ENCODE results near the gene CDHR5.
"Not testable (repeated sequence)": the region's sequence is repeated elsewhere in the genome, so short reads cannot be mapped to it uniquely, and the experiment has no call there.

The CDHR5 gene

DNA sequence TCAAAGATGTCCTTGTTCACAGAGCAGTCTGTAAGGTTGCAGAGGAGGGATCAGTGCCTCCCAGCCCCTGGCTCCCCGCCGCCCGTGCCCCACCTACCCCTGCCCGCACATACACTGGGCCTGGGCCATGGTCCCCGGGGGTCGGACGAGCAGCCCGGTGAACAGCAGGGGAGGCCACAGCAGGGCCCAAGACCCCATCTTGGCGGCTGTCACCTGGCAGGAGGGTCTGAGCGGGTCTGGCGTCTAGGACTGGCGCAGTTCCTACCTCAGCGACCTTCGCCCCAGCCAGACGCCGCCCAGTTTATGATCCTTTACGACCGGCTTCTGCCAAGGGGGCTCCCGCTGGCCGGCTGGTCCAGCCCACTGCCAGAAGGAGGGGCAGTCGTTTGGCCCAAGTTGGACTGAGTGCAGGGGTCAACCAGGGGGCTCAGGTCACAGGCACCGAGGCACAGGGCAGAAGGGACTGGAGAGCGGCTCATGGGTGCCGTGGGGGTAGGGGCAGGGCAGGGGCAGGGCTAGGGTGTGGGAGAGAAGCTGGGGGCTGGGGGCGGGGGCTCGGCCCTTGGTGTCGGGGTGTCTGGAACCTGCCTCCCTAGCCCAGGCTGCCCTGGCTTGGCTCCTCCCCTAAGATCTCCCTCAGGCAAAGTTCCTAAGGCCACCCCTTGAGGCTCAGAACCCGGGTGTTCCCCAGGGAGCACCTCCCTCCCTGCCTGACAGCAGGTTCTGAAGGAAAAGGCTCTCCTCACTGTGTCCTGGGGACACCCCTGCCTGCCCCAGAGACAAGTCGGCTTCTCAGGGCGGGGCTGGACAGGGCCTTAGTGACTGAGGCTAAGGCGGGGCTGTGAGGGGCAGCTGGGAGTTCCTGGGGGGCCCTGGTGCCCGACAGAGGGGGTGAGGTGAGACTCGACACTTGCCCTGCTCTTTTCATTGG lies at the start of gene CDHR5:
TSS of gene CDHR5 (minus strand) at position 251 of the 931 bp plus-strand sequence. CDS start at position 198, 53 bp downstream.
- DNase-seq (ENCODE audit: low read depth) = no peak
- no peak within 1 kb of the TSS for H3K4me3 ChIP-seq (ENCODE audit: low read depth, low read length)

DNA sequence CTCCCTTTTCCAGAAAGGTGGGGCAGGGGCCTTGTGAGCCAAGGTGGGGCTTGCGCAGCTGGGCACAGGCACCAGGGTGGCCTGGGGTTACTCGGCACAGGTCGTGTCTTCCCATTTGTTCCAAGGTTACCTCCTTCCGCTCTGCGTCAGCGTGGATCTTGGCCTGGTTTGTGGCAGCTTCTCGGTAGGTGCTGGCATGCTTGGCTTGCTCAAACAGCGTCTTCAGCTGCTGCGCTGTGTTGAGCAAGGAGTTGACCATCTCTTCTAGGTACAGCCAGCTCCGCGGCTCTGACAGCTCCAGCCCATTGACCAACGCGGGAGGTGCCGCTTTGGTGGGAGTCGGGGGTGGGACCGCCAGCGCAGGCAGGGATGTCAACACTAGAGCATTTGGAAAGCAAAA lies 49.7 kb upstream of the CDHR5 start:
- DNase-seq (ENCODE audit: low read depth) = no peak
- no peak overlapping the region for H3K4me3 ChIP-seq (ENCODE audit: low read depth, low read length)

- DNase-seq (ENCODE audit: low read depth) = no peak
- H3K4me3 ChIP-seq (ENCODE audit: low read depth, low read length) = no peak overlapping the region
Observed at GRCh38 chr11:673866-674265, 49.1 kb upstream of the CDHR5 start.

GRCh38 chr11:665704-666281 lies 41.0 kb upstream of the CDHR5 start:
- no peak overlapping the region for H3K4me3 ChIP-seq (ENCODE audit: low read depth, low read length)
- DNase-seq (ENCODE audit: low read depth) = peak; percentile 20

- no peak overlapping the region for H3K4me3 ChIP-seq (ENCODE audit: low read depth, low read length)
- no peak for DNase-seq (ENCODE audit: low read depth)
Observed at GRCh38 chr11:665062-665703, 40.4 kb upstream of the CDHR5 start.

DNA sequence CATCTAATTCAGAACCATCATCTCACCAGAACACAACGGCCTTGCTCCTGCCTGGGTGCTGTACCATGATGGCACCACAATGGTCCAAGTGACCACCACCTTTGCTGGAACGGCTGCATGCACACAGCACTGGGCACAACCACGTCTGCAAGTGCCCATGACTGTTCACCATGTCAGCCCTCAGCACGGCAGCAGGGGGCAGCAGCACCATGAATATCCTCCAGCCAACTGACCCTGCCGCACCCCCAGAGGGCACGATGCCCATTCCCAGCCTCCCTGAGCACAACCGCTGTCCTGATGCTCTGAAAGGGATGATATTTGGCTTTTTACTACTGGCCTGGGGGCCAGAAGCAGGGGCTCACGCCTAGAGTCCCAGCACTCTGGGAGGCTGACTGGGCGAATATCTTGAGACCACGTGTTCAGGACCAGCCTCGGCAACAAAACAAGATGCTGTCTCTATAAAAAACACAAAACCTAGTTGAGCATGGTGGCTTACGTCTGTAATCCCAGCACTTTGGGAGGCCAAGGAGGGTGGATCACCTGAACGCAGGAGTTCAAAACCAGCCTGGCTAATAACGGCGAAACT lies 38.0 kb upstream of the CDHR5 start:
- H3K4me3 ChIP-seq (ENCODE audit: low read depth, low read length) = no peak overlapping the region
- no peak for DNase-seq (ENCODE audit: low read depth)

DNA sequence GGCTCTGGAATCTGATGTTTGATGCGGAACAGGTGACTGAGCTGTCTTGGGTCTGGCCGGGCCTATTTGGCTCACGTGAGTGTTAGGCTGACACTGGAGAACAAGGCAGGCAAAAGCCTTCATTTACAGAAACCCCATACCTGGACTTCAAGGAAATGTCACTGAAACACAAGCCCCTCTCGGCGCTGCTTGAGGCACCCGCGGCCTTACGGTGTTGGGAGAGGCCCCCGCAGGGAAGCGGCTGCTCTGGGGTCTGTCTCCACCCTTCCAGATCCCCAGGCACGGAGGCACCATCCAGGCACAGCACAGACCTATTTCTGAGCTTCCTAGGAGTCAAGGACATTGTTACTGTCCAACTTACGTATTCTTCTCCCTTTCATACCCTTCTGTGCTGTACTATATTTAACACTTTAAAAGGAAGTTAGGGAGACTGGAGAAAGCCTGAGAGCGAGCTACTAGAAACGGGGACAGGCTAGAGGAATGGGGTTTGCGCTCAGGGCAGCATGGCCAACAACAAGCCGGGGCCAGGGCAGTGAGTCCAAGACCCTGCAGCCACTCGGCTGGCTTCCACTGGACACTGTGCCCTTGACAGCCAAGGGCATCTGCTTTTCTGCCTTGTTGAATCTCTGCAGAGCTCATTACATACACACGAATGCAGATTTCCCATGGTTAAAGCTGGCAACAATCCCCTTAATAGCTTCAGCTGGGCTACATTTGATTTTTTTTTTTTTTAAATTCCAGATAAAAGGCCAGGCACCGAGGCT lies 36.1 kb upstream of the CDHR5 start:
- H3K4me3 ChIP-seq (ENCODE audit: low read depth, low read length) = no peak overlapping the region
- DNase-seq (ENCODE audit: low read depth) = no peak

GRCh38 chr11:660281-660680 lies 35.5 kb upstream of the CDHR5 start:
- no peak overlapping the region for H3K4me3 ChIP-seq (ENCODE audit: low read depth, low read length)
- DNase-seq (ENCODE audit: low read depth) = no peak

DNA sequence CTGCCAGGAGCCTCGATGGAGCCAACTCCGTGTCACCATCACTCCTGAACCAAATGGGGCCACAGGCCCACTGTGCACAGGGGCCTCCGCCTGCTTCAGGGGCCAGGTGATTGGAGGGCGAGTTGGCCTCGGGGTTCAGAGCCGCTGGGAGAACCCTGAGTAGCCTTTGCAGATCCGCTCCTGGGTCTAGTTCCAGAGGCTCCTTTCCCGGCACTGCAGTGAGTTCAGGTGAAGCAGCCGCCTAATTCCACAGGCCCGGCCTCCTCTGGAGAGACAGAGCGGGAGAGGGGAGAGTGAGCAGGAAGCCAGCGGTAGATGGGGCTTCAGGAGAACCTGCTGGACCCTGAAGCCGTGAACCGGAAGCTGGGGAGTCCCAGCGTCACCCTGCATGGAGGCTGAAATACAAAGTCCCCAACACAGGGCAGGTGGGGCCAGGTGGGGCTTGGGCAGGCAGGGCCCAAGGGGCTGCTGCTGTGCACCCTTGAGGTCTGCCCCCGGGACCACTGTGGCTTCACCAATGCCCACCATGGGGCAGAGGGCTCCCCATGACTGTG lies 34.9 kb upstream of the CDHR5 start:
- no peak overlapping the region for H3K4me3 ChIP-seq (ENCODE audit: low read depth, low read length)
- DNase-seq (ENCODE audit: low read depth) = no peak

DNA sequence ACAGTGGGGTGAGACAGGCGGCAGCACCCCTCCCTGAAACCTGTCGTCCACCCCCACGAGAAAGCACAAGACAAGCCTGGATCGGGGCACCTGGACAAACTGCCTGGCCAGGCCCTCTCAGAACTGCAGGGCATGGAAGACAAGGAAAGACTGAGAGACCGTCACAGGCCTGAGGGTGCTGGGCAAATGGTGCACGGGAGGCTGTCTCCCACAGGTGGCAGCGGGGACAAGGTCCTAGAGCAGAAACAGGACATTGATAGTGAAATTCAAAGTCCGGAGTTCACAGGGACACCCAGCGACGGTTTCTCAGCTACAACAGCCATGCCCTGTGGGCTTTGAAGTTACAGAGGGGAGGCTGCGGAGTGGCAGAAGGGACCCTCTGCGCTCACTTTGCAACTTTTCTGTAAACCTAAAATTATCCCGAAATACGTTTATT lies 33.0 kb upstream of the CDHR5 start:
- H3K4me3 ChIP-seq (ENCODE audit: low read depth, low read length) = no peak overlapping the region
- DNase-seq (ENCODE audit: low read depth) = no peak

GRCh38 chr11:656866-657265 lies 32.1 kb upstream of the CDHR5 start:
- DNase-seq (ENCODE audit: low read depth) = no peak
- H3K4me3 ChIP-seq (ENCODE audit: low read depth, low read length) = no peak overlapping the region

GRCh38 chr11:656426-656825 lies 31.7 kb upstream of the CDHR5 start:
- no peak for DNase-seq (ENCODE audit: low read depth)
- no peak overlapping the region for H3K4me3 ChIP-seq (ENCODE audit: low read depth, low read length)

GRCh38 chr11:655036-655726 lies 30.4 kb upstream of the CDHR5 start:
- DNase-seq (ENCODE audit: low read depth) = no peak
- H3K4me3 ChIP-seq (ENCODE audit: low read depth, low read length) = no peak overlapping the region

DNA sequence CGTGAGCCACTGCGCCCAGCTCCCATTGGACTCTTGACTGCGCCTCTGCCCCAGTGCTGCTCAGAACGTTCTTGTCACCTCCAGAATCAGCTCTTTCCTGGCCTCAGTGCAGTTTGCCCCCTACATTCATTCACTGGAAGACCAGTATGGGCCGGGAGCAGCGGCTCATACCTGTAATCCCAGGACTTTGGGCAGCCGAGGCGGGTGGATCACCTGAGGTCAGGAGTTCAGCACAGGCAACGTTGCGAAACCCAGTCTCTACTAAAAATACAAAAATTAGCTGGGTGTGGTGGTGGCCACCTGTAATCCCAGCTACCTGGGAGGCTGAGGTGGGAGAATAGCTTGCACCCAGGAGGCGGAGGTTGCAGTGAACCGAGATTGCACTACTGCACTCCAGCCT lies 29.7 kb upstream of the CDHR5 start:
- DNase-seq (ENCODE audit: low read depth); H3K4me3 ChIP-seq (ENCODE audit: low read depth, low read length): not testable (repeated sequence)

GRCh38 chr11:653837-654236 lies 29.1 kb upstream of the CDHR5 start:
- H3K4me3 ChIP-seq (ENCODE audit: low read depth, low read length) = no peak overlapping the region
- no peak for DNase-seq (ENCODE audit: low read depth)

DNA sequence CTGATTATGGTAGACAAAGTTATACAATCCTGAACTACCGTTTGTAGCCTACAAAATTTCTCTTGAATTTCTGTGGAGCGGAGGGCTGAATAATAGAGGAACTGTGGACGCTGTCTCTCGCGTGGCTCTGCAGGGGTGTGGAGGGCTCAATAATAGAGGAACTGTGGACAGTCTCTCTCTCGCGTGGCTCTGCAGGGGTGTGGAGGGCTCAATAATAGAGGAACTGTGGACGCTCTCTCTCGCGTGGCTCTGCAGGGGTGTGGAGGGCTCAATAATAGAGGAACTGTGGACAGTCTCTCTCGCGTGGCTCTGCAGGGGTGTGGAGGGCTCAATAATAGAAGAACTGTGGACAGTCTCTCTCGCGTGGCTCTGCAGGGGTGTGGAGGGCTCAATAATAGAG lies 28.4 kb upstream of the CDHR5 start:
- not testable (repeated sequence) for H3K4me3 ChIP-seq (ENCODE audit: low read depth, low read length); DNase-seq (ENCODE audit: low read depth)

DNA sequence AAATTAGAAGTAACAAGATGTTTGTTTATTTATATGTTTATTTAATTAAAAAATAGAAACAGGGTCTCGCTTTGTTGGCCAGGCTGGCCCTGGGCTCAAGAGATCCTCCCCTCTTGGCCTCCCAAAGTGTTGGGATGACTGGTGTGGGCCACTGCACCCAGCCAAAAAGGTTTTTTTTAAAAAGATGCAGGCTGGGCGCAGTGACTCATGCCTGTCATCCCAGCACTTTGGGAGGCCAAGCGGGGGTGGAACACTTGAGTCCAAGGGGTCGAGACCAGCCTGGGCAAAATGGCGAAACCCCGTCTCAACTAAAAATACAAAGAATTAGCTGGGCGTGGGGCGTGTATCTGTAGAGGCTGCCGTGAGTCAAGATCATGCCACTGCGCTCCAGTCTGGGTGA lies 25.7 kb upstream of the CDHR5 start:
- no peak for DNase-seq (ENCODE audit: low read depth)
- no peak overlapping the region for H3K4me3 ChIP-seq (ENCODE audit: low read depth, low read length)

- not testable (repeated sequence) for H3K4me3 ChIP-seq (ENCODE audit: low read depth, low read length); DNase-seq (ENCODE audit: low read depth)
Observed at GRCh38 chr11:647672-648158, 23.0 kb upstream of the CDHR5 start.

Data from skeletal muscle cell (primary cell).